Smooth muscle cell of the brain vasculature (primary cell): ENCODE results near the gene CCDC127.
"Not testable (repeated sequence)": the region's sequence is repeated elsewhere in the genome, so short reads cannot be mapped to it uniquely, and the experiment has no call there.

Experiments used
- DNase-seq: peaks from one replicate; pipeline ENCODE4 v3.0.0-alpha.2; 2012; ENCODE audit warnings: low read depth, low spot score

Gene CCDC127, protein sequence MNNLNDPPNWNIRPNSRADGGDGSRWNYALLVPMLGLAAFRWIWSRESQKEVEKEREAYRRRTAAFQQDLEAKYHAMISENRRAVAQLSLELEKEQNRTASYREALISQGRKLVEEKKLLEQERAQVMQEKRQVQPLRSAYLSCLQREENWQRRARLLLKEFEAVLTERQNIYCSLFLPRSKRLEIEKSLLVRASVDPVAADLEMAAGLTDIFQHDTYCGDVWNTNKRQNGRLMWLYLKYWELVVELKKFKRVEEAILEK

DNA sequence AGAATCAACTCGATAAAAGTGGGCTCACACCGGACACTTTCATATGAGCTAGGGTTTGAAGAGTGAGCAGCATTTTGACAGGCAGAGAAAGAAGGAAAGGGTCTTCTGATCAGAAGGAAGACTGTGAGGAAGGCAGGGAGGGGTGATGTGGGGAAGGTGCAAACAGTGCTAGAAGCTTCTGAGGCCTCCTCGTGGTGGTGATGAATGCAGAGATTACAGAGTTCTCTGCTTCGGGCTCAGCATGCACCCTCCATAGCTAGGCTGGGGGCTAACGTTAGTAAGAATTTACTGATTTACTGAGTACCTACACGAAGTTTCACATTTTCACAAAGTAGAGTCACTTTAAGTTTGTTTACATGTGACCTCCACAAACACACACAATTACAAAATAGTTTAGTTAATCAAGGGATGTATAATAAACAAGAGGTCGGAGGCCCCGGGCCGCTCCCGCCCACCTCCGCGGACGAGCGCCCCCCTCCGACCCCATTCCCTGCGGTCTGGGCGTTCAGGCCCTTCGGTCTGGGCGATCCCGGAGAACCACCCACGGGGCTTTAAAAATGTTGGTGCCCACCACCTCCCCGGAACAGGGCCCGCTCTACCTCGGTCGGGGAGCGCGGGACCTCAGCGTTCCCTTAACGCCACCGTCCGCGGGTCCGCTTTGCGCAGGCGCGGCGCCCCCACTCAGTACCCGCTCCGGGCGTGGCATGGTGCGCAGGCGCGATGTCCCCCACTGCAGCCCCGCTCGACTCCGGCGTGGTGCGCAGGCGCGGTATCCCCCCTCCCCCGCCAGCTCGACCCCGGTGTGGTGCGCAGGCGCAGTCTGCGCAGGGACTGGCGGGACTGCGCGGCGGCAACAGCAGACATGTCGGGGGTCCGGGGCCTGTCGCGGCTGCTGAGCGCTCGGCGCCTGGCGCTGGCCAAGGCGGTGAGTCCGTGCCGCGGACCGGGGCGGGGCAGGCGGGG is at the start of gene CCDC127, which contains the start of gene SDHA:
TSS of gene CCDC127 (minus strand) at position 660 of the 963 bp plus-strand sequence. CDS start 1,304 bp downstream, outside the sequence.
TSS of gene SDHA (plus strand) at position 827 of the 963 bp plus-strand sequence. CDS start at position 863, 36 bp downstream.
- peak; percentile 77 for DNase-seq

DNA sequence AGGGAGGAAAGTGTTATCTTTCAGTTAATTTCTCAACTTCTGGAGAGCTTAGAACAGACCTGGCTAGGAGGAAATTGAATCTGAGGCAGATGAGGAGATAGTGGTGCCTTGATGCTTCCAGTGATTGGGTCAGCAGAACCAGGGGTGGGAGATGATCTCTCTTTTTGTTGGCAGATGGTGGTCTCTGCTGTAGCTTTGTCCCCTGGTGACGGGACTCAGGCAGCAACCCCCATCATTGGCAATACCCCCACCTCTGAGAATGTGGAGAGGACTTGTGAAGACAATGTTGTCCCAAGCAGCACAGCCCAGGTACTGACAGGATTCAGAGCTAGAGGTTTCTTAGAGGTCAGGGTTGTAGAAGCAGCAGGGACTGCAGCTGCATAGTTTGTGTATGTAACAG is 49.8 kb upstream of the CCDC127 start:
- DNase-seq, result no peak

- peak; percentile 71 for DNase-seq
These were observed 48.5 kb upstream of the CCDC127 start for GRCh38 chr5:266311-267026.

DNA sequence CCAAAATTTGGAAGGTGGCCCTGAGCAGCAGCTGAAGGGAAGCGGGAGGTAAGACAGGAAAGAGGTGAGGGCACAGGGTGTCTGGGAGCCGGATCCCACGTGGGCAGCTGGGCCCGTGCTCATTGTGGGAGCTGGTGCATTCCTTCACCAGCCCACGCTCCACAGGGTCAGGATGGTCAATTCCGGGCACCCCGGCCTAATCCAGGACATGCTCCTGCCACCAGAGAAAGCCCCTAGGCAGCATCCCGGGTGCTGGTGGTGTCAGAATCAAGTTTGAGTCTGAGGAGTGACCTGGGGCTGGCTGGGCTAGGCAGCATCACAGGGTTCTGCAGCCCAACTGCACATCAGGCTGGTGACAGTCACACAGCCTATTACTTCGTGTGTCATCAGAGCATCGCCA is 46.4 kb upstream of the CCDC127 start:
- no peak for DNase-seq

DNA sequence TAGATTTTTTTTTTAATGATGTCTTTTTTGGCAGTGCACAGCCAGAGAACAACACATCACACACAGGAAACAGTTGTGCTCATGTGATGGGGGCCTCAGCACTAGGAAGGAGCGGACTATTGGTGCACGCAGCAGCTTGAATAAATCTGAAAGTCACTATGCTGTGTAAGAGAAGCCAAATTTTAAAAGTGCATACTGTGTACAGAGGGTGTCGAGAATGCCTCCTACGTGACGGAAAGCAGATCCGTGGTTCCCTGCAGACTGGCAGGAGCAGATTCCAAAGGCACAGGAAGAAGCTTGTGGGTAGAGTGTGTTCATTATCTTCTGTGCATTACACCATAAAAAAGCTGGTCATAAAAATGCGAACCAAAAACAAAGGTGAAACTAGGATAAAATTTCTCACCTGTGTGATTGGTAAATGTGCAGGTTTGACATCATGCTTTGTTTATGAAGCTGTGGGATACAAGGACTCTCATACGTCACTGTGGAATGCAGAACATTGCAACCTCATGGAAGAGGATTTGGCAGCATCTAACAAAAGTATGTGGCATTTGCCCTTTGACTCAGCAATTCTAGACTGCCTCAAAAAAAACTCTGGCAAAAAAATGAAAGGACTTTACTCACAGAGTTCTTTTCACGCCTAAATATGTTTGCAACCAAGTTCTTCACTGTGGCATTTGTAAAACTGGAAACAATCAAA is 45.5 kb upstream of the CCDC127 start:
- DNase-seq, result peak; percentile 82

- no peak for DNase-seq
These were observed 39.2 kb upstream of the CCDC127 start for GRCh38 chr5:257148-257547.

- DNase-seq, result not testable (repeated sequence)
These were observed 38.4 kb upstream of the CCDC127 start for GRCh38 chr5:256347-256746.

GRCh38 chr5:255116-255515 is 37.2 kb upstream of the CCDC127 start:
- DNase-seq, result not testable (repeated sequence)

DNA sequence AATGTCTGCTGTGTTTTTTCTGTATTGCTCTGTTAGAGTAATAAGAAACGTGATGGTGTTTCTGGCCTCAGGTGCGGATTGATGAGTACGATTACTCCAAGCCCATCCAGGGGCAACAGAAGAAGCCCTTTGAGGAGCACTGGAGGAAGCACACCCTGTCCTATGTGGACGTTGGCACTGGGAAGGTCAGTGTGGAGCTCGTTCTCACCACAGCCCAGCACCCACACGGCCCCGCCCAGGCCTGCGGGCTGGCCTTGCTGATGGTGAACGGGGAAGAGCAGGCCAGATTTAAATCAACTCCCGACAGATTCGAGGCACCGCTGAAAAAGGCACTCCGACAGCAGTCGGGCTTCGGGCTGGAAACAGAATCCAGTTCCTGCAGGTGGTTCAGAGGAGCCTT is 36.4 kb upstream of the CCDC127 start:
- DNase-seq, result not testable (repeated sequence)

GRCh38 chr5:252546-252945 is 34.6 kb upstream of the CCDC127 start:
- DNase-seq, result no peak

GRCh38 chr5:251975-252374 is 34.0 kb upstream of the CCDC127 start:
- not testable (repeated sequence) for DNase-seq

GRCh38 chr5:251538-251937 is 33.6 kb upstream of the CCDC127 start:
- not testable (repeated sequence) for DNase-seq

GRCh38 chr5:251016-251415 is 33.1 kb upstream of the CCDC127 start:
- DNase-seq, result not testable (repeated sequence)

DNA sequence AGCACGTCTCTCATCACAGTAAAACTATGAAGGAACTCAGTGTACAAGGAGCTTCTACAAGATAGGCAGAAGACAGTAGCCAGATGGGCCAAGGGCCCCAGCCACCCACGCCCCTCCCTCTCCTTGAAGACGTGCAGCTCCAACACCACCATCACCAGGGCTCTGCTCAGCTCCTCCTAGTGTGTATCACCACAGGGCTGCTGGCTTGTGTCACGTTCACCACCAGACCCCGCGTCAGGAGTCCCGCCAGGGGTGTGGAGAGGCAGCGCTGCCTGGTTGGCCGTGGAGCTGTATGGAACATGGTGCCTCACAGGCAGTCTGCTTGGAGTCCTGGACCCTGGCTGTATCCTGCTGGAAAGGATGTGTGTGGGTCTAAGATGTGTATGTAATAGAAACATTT is 32.4 kb upstream of the CCDC127 start:
- DNase-seq, result not testable (repeated sequence)

- not testable (repeated sequence) for DNase-seq
These were observed 27.8 kb upstream of the CCDC127 start for GRCh38 chr5:245717-246116.

GRCh38 chr5:243683-244367 is 25.9 kb upstream of the CCDC127 start:
- not testable (repeated sequence) for DNase-seq

DNA sequence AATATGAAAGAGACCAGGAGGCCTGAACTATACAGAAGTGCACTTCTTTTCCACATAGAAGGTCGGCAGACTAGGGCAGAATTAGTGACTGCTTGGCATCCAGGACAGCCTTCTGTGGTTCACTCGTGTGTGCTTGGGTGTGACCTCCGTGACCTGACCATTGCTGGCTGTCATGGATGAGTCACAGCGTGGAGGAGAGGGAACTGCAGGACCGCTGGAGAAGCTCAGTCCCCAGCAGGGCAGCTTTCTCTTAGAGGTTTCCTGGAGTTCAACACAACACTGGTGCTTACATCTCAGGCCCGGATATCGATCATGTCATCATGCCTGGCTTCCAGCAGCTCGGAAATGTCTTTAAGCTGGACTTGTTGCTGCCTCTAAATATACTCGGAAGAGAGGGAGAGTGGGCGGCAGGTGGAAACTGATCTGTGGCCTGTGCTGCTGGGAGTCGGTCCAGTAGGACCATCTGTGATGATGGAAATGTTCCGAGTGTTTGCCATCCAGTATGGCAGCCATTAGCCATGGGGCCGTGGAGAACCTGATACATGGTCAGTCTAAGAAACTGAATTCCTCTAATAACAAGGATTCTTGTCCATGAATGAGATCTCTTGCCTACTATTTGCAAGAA is 23.2 kb upstream of the CCDC127 start:
- not testable (repeated sequence) for DNase-seq

GRCh38 chr5:240550-240949 is 22.6 kb upstream of the CCDC127 start:
- not testable (repeated sequence) for DNase-seq

- DNase-seq, result not testable (repeated sequence)
These were observed 20.0 kb upstream of the CCDC127 start for GRCh38 chr5:237931-238330.

- DNase-seq, result not testable (repeated sequence)
These were observed 17.6 kb upstream of the CCDC127 start for GRCh38 chr5:235527-235926.
